HPDE6-E6E7 (cell line): Measurements from ENCODE around the gene COX7B2.

Source experiments
- DNase-seq: peaks from one replicate; pipeline ENCODE4 v3.0.0; 2011; ENCODE audit warnings: missing footprints; ENCODE audit errors: extremely low spot score

The COX7B2 gene

DNA sequence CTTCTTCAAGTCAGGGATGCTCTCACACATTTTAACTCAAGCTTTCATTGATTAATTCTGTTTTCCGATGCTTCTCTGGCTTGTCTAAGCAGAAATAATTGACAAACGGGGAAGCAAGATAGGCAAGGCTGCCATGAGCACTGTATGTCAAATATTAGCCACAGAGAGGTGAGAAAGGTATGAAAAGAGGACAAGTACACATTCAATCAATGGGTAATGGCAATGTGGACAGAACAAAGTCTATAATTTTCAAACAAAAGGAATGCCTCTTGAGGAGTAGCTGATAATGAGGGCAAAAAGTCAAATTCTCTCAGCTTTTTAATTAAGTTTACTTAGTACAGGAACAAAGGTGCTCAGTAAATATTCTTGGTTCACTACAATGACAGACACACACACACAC is 19.6 kb downstream of the COX7B2 start:
- DNase-seq: no peak

DNA sequence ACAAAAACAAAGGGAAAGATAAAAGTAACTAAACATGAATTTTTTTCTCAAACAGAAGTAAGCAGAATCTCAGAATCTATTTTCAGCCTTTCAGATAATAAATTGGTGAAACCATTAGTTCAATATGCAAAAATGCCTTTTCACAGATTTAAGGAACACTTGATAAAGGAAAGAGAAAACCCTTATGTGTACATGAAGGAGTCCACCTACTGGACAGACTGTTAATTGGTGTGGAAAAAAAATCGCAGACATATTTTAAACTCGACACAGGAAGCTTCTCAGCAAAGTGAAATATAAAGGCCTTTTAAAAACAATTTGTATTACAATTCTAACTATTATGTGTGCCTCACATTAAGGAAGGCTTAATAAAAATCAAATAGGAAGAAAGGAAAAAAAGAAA is 22.3 kb downstream of the COX7B2 start:
- DNase-seq: peak; percentile 14

DNA sequence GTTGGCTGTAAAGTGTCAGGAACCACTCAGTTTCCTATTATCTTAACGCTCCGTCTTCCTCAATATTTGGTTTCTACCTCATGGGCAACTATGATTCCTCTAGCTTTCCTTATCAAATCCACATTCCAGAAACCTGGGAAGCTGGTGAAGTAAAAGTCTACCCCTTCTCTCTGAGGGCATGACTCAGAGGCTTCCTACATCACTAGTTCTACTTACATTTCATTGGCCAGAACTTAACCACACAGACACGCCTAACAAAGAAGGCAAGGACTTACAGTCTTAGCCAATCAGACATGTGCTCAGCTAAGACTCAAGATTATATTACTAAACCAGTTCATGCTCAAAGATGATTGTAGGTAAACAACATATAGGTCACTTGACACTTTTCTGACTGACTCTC is 30.4 kb downstream of the COX7B2 start:
- DNase-seq: no peak

DNA sequence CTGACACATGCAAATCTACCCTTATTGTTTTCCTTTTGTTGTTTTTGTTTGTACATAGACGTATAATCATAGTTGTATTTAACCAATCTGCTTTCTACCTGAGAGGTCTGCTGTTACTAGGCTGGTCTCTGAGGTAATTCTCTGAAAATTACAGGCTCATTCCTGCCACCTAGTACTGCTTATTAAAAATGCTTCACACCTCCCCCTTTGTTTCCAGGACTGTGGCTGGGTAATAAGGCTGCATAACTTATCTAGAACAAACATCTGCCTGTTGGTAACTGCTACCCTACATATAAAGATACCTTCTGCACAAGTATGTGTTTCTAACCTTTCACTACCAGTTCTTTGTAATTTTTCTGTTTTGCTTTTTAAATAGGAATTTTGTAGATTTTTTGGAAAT is 34.2 kb downstream of the COX7B2 start:
- no peak for DNase-seq

DNA sequence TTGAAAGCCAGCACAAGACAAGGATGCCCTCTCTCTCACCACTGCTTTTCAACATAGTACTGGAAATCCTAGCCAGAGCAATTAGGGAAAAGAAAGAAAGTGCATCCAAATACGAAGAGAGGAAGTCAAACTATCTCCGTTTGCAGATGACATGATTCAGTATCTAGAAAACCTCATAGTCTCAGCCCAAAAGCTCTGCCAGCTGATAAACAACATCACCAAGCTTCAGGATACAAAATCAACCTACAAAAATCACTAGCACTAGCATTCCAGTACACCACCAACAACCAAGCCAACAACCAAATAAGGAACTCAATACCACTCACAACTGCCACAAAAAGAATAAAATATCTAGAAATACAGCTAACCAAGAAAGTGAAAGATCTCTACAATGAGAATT is 38.6 kb downstream of the COX7B2 start:
- no peak for DNase-seq

DNA sequence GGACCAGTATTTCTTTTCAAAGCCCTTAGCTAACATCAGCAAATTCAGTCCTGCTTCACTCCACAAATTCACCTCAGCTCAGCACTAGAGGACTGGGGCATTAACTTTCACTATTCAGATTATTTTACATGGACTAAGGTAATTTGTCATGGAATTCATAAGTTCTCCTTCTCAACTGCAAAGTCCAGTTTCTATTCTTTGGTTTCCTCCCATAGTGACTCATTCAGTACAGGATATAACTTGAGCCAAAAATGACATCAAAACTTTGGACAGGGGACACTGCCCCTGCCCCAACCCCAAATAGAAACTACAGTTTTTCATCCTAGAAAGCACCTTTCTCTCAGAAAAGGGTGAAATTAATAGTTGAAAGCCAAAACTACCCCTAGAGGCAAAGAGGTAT is 52.7 kb downstream of the COX7B2 start:
- no peak for DNase-seq

DNA sequence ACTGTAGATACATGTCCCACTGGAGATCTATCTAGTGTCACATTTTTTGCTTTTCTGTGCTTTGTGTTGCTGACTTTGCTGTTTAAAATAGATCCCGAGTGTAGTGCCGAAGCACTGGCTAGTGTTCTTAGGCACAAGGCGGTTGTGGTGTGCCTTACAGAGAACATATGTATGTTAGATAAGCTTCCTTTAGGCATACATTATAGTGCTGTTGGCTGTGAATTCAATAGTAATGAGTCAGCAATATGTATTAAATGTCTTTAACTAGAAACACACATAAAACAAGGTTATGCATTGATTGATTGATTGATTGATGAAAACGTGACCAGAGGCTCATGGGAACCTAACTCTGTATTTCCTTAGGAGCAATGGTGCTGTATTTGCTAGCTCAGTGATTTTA is 56.2 kb downstream of the COX7B2 start:
- DNase-seq: no peak

DNA sequence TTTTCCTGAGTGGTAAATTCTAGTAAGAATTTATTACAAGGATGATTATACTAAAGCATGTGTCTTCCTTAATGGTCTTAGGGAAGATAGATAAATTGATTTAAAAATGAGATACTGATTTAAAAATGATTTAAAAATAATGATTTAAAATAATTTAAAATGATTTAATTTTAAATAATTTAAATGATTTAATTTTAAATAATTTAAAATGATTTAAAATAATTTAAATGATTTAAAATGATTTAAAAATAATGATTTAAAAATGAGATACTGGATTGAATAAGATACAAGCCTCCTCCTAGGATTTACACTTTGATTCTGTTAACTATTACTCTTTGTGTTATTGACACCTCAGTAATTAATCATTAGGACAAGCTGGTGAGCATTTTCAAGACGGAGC is 59.0 kb downstream of the COX7B2 start:
- no peak for DNase-seq

DNA sequence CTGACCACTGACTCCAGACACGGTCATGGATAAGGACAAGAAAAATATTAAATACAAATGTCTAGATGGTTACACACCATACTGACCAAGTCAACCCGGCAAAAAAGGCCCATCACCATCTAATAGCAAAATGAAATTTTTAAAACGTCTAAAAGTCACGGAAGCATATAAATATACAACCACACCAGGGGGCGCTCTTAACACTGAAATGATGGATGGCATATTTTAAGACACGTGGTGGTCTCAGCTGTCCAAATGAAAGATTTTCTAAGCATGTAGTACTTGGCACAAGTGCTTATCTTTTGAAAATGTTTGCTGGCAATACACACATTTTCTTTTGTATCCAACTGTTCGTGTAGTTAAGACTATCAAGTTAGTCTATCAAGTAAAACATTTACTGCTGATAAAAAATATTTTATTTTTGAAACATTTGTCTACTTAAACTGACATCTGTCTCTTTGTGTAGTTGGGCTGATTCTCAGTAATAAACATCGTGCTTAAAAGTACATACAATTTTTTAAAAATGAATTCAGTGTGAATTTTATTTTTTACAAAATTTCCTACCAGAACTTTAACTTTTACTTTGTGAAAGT is 64.6 kb downstream of the COX7B2 start:
- DNase-seq: no peak

DNA sequence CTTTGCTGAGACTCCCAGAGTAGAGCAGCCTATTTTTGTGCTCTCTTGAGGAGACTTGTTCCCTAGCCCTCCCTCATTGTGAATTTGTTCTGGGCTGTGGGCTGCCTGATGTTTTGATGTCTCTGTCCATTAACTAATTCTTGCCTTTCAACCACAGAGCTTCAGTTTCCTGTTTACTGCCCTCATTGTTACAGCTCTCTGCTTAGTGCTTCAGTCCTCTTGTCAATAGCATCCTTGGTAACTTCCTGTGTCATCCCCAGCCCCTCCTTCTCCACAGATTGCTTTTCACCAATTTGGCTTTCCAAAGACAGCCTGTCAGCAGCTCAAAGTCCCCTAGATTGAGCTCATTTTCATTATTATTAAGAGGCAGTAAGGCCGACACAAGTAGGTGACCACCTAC is 69.9 kb downstream of the COX7B2 start:
- no peak for DNase-seq

DNA sequence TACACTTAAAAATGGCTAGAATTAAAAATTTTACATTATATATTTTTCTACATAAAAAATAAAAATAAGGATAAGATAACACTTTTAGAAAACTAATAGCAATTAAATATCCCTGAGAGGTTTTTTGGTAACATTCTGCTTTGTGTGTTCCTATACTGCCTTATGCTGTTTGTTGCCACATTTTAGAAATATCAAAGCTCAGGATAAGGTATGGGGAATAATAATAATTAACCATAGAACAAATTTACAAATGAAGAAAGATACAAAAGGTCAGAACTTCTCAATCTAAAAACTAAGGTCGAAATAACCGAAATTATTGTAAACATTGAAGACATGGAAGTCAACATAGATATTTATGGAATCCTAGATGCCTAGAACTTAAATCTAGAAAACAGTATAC is 71.4 kb downstream of the COX7B2 start:
- no peak for DNase-seq

DNA sequence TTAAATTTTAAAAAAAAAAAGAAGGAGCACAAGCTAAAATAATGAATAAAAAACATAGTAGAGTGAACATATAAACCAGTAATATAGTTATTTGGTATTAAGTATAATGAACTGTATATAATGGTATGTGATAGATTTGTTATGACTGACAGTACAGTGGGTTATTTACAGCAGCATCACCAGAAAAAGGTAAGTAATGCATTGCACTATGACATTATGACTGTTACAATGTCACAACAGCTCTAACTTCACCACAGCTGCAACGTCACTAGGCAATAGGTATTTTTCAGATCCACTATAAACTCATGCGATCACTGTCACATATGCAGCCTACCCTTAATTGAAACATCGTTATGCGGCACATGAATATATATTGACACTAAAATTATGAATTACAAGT is 72.5 kb downstream of the COX7B2 start:
- DNase-seq: no peak

DNA sequence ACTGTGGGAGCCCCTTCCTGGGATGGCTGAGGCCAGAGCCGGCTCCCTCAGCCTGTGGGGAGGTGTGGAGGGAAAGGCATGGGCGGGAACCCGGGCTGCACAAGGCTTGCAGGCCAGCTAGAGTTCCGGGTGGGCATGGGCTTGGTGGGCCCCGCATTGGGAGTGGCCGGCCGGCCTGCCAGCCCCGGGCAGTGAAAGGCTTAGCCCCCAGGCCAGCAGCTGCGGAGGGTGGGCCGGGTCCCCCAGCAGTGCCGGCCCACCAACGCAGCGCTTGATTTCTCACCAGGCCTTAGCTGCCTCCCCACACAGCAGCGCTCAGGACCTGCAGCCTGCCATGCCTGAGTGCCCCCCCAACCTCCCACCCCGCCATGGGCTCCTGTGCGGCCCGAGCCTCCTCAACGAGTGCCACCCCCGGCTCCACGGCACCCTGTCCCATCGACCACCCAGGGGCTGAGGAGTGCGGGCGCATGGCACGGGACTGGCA is 78.0 kb downstream of the COX7B2 start:
- no peak for DNase-seq

DNA sequence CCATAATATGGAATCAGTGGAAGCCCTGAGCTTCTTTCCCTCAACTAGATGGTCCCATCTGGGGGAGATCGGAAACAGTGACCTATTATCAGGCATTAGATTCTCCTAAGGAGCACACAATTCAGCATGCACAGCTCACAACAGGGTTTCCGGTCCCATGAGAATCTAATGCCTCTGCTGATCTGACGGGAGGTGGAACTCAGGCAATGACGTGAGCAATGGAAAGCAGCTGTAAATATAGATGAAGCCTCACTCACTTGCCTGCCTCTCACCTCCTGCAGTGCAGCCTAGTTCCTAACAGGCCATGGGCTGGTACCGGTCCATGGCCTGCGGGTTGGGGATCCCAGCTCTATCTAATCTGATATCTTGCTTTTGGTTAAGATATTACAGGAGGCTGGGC is 88.9 kb downstream of the COX7B2 start:
- no peak for DNase-seq

DNA sequence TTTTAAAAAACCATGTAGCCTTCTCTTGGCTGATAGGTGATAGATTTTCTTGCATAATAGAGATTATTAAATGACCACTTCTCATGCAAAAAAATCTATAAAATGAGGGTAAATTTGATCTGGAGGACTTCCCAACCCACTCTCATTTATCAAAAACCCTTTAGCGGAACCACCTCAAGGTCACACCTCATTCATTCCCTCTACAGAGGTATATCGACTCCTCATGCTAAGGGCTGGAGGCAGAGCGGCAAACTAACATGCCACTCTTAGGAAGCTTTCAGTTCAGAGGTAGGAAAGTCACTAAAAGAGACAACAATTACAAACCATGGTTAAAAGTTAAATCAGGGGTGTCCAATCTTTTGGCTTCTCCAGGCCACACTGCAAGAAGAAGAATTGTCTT is 90.0 kb downstream of the COX7B2 start:
- DNase-seq: no peak

DNA sequence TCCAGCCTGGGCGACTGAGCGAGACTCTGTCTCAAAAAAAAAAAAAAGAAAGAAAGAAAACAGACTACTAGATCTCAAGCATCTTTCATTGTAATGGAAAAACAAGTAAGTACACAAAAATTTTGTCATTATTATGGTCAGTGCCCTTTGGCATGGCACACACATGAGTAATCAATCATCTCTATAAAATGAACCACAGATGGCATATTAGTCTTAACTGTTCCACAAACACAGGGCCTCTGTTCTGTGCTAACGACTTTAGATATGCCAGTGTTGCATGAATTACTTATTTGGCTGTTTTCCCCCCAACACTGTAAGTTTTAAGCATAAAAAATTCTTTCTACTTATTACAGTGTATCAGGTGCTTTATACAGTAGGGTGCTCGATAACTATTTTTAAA is 90.4 kb downstream of the COX7B2 start:
- no peak for DNase-seq

DNA sequence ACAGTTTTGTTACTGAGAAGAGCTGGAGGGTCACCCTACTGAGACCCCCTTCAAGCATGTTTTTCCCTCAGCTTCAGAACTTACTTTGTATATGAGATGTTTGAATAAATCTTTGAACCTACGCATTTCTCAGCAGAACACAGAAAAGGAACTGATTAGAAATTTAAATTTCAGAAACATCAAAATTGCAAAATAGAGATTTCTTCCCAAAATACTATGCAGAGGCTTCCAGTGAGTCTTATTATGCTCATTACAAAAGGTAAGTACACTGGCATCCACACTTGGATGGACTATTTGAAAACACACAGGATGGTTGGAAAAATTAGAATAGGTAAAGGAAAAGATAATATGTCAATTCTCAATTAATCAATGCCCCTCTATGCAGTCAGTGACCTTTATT is 91.2 kb downstream of the COX7B2 start:
- DNase-seq: no peak

DNA sequence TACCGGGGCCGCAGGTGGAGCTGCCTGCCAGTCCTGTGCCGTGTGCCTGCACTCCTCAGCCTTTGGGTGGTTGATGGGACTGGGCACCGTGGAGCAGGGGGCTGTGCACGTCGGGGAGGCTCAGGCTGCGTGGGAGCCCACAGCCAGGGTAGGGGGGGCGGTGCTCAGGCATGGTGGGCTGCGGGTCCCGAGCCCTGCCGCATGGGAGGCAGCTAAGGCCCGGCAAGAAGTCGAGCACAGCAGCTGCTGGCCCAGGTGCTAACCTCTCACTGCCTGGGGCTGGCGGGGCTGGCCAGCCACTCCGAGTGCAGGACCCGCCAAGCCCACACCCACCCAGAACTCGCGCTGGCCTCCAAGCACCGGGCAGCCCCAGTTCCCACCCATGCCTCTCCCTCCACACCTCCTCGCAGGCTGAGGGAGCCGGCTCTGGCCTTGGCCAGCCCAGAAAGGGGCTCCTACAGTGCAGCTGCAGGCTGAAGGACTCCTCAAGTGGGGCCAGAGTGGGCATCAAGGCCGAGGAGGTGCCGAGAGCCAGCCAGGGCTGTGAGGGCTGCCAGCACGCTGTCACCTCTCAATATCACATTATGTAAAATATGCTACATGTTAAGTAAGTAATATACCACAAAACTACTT is 104.1 kb downstream of the COX7B2 start:
- no peak for DNase-seq

DNA sequence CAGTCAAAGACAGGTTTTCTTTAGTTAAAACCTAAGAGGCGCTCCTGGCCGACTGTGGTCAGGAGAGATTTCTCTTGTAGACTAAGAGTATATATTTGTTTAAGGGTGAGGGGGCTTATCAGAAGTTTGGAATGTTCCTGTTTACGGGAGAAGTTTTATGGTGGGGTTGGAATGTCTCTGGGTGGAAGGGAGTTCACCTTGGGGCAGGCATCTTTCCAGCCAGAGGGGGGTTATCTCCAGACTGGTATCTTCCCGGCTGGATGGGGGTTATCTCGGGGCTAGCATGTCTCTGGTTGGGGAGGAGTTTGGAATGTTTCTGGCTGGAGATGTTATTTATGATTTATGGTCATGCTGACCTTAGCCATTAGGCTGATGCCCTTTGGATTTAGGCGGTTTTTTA is 116.0 kb downstream of the COX7B2 start:
- DNase-seq: no peak

DNA sequence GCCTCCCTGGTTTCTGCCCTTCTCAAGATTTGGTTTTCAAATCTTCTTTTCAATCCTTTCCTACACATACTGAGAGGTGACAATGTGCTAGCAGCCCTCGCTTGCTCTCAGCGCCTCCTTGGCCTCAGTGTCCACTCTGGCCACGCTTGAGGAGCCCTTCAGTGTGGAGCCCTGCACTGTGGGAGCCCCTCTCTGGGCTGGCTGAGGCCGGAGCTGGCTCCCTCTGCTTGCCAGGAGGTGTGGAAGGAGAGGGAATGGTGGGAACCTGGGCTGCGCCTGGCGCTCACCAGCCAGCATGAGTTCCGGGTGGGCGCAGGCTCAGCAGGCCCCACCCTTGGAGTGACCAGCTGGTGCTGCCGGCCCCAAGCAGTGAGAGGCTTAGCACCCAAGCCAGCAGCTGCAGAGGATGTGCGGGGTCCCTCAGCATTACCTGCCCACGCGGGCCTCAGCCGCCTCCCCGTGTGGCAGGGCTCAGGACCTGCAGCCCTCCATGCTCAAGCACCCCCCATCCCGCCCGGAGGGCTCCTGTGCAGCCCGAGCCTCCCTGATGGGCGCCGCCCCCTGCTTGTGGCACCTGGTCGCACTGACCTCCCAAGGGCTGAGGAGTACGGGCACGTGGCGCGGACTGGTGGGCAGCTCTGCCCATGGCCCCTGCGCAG is 127.5 kb downstream of the COX7B2 start:
- no peak for DNase-seq

DNA sequence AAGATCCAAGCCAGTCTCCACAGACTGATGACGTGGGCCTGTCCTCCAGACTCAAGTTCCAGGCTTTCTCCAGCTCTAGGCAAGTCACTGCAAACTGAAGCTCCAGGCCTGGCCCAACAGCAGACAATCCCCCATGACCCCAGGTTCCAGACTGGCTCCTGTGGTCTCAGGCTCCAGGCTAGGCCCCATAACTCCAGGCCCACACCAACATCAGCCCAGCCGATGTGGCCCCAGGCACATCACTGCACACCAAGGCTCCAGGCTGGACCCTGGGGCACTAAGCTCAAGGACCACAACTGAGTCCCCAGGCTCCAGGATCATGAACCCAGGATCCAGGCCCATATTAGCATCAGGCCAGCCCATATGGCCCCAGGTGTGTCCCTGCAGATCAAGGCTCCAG is 143.6 kb downstream of the COX7B2 start:
- no peak for DNase-seq

DNA sequence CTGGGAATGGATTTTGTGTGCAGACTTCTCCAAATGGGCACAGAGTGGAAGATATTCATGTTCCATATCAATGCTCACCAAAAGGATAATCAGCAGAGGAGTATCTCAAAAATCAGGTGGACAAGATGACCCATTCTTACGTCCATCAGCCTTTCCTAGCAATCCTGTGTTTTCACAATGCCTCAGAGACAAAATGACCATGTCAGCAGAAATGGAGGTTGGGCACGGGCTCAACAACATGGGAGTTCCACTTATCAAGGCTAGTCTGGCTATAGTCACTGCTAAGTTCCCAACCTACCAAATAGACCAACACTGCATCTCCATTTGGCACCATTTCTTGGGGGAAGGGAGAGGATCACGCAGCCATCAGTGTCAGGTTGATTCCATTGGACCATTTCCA is 179.0 kb downstream of the COX7B2 start:
- no peak for DNase-seq

DNA sequence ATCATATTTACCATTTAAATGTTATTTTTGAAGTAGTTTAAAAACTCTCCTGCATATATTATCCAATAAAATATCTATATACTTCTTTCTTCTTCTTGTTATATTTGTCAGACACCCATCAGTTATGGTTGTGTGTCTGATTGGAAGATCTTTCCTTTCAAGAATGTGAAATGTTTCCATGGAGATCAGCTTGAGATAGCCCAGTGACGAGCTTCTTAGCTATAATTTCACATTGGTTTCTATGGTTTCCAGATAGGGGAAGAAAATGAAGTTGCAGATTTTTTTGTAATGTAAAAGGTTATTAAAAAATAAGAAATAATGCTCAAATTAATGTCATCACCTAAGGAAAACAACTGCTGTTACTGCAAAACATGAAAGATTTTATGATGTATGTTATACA is 189.0 kb downstream of the COX7B2 start:
- no peak for DNase-seq

DNA sequence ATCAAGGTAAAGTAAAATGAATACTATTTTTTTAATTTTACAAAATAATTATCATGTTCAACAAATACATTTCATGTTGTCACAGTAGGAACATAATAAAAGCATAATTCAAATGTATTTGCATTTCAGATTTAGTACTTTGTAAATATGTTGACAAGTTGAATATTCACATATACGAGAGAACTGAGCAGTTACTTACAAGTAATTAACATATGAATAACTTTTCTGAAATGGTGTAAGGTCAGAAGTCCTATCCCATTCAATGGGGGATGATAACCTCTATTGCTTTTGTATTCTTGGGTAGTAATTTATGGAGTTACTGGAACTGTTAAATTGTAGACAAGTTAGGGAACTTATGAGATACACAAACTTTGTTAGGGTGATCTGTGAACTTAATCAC is 191.1 kb downstream of the COX7B2 start:
- no peak for DNase-seq
